Fibroblast of lung (primary cell): Measurements from ENCODE around the gene LRFN2. TPM values are rescaled to one million over a fixed set of nuclear protein-coding genes. Genes with fewer than 3 reads are reported as not detected.

ENCODE experiments used
- DNase-seq, 2 donors: peaks; one replicate each; pipeline versions ENCODE4 v3.0.0 to v3.0.0-alpha.2; 2010; ENCODE audit warnings: low read depth in 2 of 2
- H2AFZ ChIP-seq: 2 replicates; pipeline ENCODE4 v1.5.1; 2012; ENCODE audit warnings: low read length, control low read depth, inconsistent platforms
- H3K27ac ChIP-seq: 2 replicates; pipeline ENCODE4 v1.5.1; 2011; ENCODE audit warnings: low read length, control low read depth; ENCODE audit not compliant: insufficient read depth
- H3K27me3 ChIP-seq: 2 replicates; pipeline ENCODE4 v1.5.1; 2011; ENCODE audit warnings: mild to moderate bottlenecking, low read length; ENCODE audit not compliant: control insufficient read depth, insufficient read depth
- H3K36me3 ChIP-seq: 2 replicates; pipeline ENCODE4 v1.5.1; 2011; ENCODE audit warnings: low read length; ENCODE audit not compliant: control insufficient read depth, insufficient read depth
- H3K4me1 ChIP-seq: 2 replicates; pipeline ENCODE4 v1.5.1; 2011; ENCODE audit warnings: low read length; ENCODE audit not compliant: control insufficient read depth, insufficient read depth; ENCODE audit errors: extremely low read depth
- H3K4me2 ChIP-seq: 2 replicates; pipeline ENCODE4 v1.5.1; 2011; ENCODE audit warnings: low read length, control low read depth; ENCODE audit not compliant: insufficient read depth; ENCODE audit errors: extremely low read depth
- H3K4me3 ChIP-seq, 4 experiments: fragments of 200-600 bp in 1 of 4; sonication (generic) in 1 of 4; replicated peaks in 1 of 4; 2 replicates each; pipeline ENCODE4 v1.5.1; 2011 to 2016; ENCODE audit warnings: low read length in 4 of 4, low read depth in 3 of 4, mild to moderate bottlenecking in 3 of 4, control low read depth in 2 of 4, inconsistent platforms in 1 of 4, mixed read lengths in 1 of 4; ENCODE audit not compliant: insufficient read depth in 1 of 4; ENCODE audit errors: control extremely low read depth in 1 of 4
- H3K79me2 ChIP-seq: 2 replicates; pipeline ENCODE4 v1.5.1; 2012; ENCODE audit warnings: mild to moderate bottlenecking, low read length, inconsistent platforms; ENCODE audit not compliant: control insufficient read depth, insufficient read depth
- H3K9ac ChIP-seq: 2 replicates; pipeline ENCODE4 v1.5.1; 2011; ENCODE audit warnings: mild to moderate bottlenecking, low read length, control low read depth; ENCODE audit not compliant: insufficient read depth
- H3K9me3 ChIP-seq: 2 replicates; pipeline ENCODE4 v1.5.1; 2012; ENCODE audit warnings: low read depth, low read length; ENCODE audit not compliant: control insufficient read depth, insufficient read depth
- H4K20me1 ChIP-seq: 2 replicates; pipeline ENCODE4 v1.5.1; 2011; ENCODE audit warnings: low read length; ENCODE audit not compliant: control insufficient read depth, insufficient read depth; ENCODE audit errors: extremely low read depth
- EZH2 ChIP-seq: IDR thresholded peaks from 2 replicates; pipeline ENCODE4 v1.5.1; 2012; ENCODE audit warnings: low read length, control low read depth, mild to moderate bottlenecking; ENCODE audit errors: missing control alignments
- polyA plus RNA-seq, 2 donors: library from polyadenylated mRNA; depleted of rRNA in 1 of 2; stranded (reverse) in 1 of 2; unstranded in 1 of 2; fragments of >200 nt; gene quantifications; 2 replicates each; pipeline ENCODE4 v1.2.1, GENCODE V29; 2011 to 2012; ENCODE audit warnings: missing spikeins in 1 of 2
- total RNA-seq: library from RNA; depleted of rRNA; stranded (reverse); fragments of >200 nt; gene quantifications from 2 replicates; pipeline ENCODE4 v1.2.1, GENCODE V29; 2014
- TF ChIP-seq, protein P1 (sequence below), 2 donors: IDR thresholded peaks in 1 of 2; conservative IDR thresholded peaks in 1 of 2; 1 replicate in 1 of 2; 2 replicates in 1 of 2; pipeline ENCODE4 v1.5.1; 2011 to 2012; ENCODE audit warnings: low read length in 2 of 2, control low read depth in 1 of 2, inconsistent platforms in 1 of 2, low read depth in 1 of 2, mild to moderate bottlenecking in 1 of 2

LRFN2 gene
- total and polyA plus RNA-seq, 2 donors (not counting 1 experiment from before 2014, with no cell fraction given) = not detected

DNA sequence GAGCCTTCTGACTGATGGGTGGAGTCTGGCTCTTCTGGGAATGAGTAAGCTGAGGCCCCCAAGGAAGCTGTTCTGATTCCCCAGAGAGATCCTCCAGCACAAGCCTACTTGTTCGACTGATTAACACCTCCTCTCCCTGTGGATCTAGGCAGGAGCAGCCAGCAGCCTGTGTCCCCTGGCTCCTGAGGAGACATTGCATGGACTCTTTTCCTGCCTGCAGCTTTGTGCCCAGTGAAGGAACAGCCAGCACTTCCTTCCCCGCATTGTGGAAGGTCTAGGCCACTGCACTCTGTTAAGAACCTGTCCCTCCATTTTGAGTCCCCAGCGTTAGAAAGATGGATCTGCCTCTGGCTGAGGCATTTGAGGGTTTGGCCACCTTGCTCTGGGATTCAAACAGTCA is 29.1 kb downstream of the LRFN2 start:
- DNase-seq = no peak
- Histone ChIP-seq H3K4me3 (no peak overlapping the region), H3K9me3 (no peaks in the 10 kb centered on the region), H3K36me3 (no peaks in the 10 kb centered on the region), H2AFZ (no peak overlapping the region), H3K27ac (no peak overlapping the region), H3K27me3 (no peaks in the 10 kb centered on the region), H3K79me2 (no peaks in the 10 kb centered on the region), H4K20me1 (no peaks in the 10 kb centered on the region), H3K9ac (no peak overlapping the region), H3K4me2 (no peak overlapping the region), H3K4me1 (no peaks in the 10 kb centered on the region)
- TF ChIP-seq EZH2 = no peak
- TF ChIP-seq, protein P1, sequence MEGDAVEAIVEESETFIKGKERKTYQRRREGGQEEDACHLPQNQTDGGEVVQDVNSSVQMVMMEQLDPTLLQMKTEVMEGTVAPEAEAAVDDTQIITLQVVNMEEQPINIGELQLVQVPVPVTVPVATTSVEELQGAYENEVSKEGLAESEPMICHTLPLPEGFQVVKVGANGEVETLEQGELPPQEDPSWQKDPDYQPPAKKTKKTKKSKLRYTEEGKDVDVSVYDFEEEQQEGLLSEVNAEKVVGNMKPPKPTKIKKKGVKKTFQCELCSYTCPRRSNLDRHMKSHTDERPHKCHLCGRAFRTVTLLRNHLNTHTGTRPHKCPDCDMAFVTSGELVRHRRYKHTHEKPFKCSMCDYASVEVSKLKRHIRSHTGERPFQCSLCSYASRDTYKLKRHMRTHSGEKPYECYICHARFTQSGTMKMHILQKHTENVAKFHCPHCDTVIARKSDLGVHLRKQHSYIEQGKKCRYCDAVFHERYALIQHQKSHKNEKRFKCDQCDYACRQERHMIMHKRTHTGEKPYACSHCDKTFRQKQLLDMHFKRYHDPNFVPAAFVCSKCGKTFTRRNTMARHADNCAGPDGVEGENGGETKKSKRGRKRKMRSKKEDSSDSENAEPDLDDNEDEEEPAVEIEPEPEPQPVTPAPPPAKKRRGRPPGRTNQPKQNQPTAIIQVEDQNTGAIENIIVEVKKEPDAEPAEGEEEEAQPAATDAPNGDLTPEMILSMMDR (conservative IDR thresholded peaks at IDR 0.05 in 1 of 2, IDR thresholded peaks at IDR 0.05 in 1 of 2; ENCODE audit: low read depth in 1 of 2, low read length in 2 of 2) = no peak

GRCh38 chr6:40556881-40557280 is 30.3 kb downstream of the LRFN2 start:
- H3K27me3 ChIP-seq = no peaks in the 10 kb centered on the region
- no peak overlapping the region for H3K4me2 ChIP-seq
- no peaks in the 10 kb centered on the region for H3K4me1 ChIP-seq
- TF ChIP-seq, protein P1 (conservative IDR thresholded peaks at IDR 0.05 in 1 of 2, IDR thresholded peaks at IDR 0.05 in 1 of 2; ENCODE audit: low read depth in 1 of 2, low read length in 2 of 2) = no peak
- TF ChIP-seq EZH2 = no peak
- no peaks in the 10 kb centered on the region for H3K36me3 ChIP-seq
- no peak overlapping the region for H3K4me3 ChIP-seq
- no peaks in the 10 kb centered on the region for H4K20me1 ChIP-seq
- no peaks in the 10 kb centered on the region for H3K9me3 ChIP-seq
- no peak overlapping the region for H2AFZ ChIP-seq
- no peak overlapping the region for H3K9ac ChIP-seq
- H3K79me2 ChIP-seq = no peaks in the 10 kb centered on the region
- DNase-seq = no peak
- H3K27ac ChIP-seq = no peak overlapping the region

DNA sequence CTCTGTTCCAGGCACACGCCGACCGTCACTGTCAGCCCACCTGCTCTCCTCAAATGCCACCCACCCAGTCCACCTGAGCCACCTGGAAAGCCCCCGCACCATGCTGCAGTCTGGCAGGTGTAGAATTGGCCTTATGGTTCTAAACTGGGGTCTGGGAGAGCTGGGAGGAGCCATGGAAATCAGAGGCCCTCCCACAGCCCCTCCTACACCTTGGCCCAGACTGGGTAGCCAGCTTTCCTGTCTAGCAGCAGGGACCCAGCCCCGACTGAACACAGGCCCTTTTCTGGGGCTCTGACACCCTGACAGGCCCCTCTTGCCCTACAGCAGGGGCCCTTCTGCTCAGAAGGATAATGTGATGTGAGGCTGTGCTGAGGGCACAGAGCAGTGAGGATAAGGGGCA is 31.1 kb downstream of the LRFN2 start:
- H2AFZ ChIP-seq = no peak overlapping the region
- DNase-seq = no peak
- no peak overlapping the region for H3K4me2 ChIP-seq
- TF ChIP-seq, protein P1 (conservative IDR thresholded peaks at IDR 0.05 in 1 of 2, IDR thresholded peaks at IDR 0.05 in 1 of 2; ENCODE audit: low read depth in 1 of 2, low read length in 2 of 2) = no peak
- no peak for TF ChIP-seq EZH2
- H3K4me1 ChIP-seq = no peaks in the 10 kb centered on the region
- no peaks in the 10 kb centered on the region for H3K36me3 ChIP-seq
- H3K9ac ChIP-seq = no peak overlapping the region
- no peak overlapping the region for H3K4me3 ChIP-seq
- H3K27ac ChIP-seq = no peak overlapping the region
- no peaks in the 10 kb centered on the region for H4K20me1 ChIP-seq
- H3K9me3 ChIP-seq = no peaks in the 10 kb centered on the region
- no peaks in the 10 kb centered on the region for H3K27me3 ChIP-seq
- no peaks in the 10 kb centered on the region for H3K79me2 ChIP-seq
